Chondrocyte (in vitro differentiated cells): ENCODE results near the gene STRA8. TPM values are rescaled to one million over a fixed set of nuclear protein-coding genes. Genes with fewer than 3 reads are reported as not detected.

ENCODE experiments used
- DNase-seq: peaks from one replicate; pipeline ENCODE4 v3.0.0; 2021; ENCODE audit warnings: mixed read lengths, low spot score
- H3K27ac Mint-ChIP-seq: one replicate; pipeline ENCODE4 v1.8.0; 2021; ENCODE audit warnings: mild to moderate bottlenecking, moderate library complexity, mixed read lengths; ENCODE audit not compliant: unreplicated experiment
- H3K27me3 Mint-ChIP-seq: 2 replicates; pipeline ENCODE4 v1.8.0; 2021; ENCODE audit warnings: low read depth, mixed read lengths
- H3K36me3 Mint-ChIP-seq: 2 replicates; pipeline ENCODE4 v1.8.0; 2021; ENCODE audit warnings: low read depth, mixed read lengths
- H3K4me1 Mint-ChIP-seq: 2 replicates; pipeline ENCODE4 v1.8.0; 2021; ENCODE audit warnings: low read depth, mild to moderate bottlenecking, mixed read lengths
- H3K4me3 Mint-ChIP-seq: one replicate; pipeline ENCODE4 v1.8.0; 2021; ENCODE audit warnings: mild to moderate bottlenecking, moderate library complexity, mixed read lengths; ENCODE audit not compliant: unreplicated experiment
- H3K9me3 Mint-ChIP-seq: 2 replicates; pipeline ENCODE4 v1.8.0; 2021; ENCODE audit warnings: low read depth, mixed read lengths
- total RNA-seq: library from RNA; stranded (reverse); gene quantifications from 3 replicates; pipeline ENCODE4 v1.2.1, GENCODE V29; 2021
- TF ChIP-seq, protein P1 (sequence below): fragments of 200-600 bp; sonication (generic); IDR thresholded peaks from 2 replicates; pipeline ENCODE4 v1.5.0; 2021; ENCODE audit warnings: antibody characterized with exemption, mild to moderate bottlenecking, moderate library complexity

Gene STRA8
- total RNA-seq, 1 donor from 2014 or later, result not detected

GRCh38 chr7:135260930-135261721 is 27.5 kb downstream of the STRA8 start:
- peak overlapping the region; percentile 78 for H3K27ac Mint-ChIP-seq
- no peak overlapping the region for H3K4me3 Mint-ChIP-seq
- H3K36me3 Mint-ChIP-seq, result peaks cover 2% of the 10 kb centered on the region
- H3K9me3 Mint-ChIP-seq, result peaks cover 8% of the 10 kb centered on the region
- H3K27me3 Mint-ChIP-seq, result no peaks in the 10 kb centered on the region
- no peak for DNase-seq
- H3K4me1 Mint-ChIP-seq, result peaks cover 18% of the 10 kb centered on the region
- TF ChIP-seq, protein P1, sequence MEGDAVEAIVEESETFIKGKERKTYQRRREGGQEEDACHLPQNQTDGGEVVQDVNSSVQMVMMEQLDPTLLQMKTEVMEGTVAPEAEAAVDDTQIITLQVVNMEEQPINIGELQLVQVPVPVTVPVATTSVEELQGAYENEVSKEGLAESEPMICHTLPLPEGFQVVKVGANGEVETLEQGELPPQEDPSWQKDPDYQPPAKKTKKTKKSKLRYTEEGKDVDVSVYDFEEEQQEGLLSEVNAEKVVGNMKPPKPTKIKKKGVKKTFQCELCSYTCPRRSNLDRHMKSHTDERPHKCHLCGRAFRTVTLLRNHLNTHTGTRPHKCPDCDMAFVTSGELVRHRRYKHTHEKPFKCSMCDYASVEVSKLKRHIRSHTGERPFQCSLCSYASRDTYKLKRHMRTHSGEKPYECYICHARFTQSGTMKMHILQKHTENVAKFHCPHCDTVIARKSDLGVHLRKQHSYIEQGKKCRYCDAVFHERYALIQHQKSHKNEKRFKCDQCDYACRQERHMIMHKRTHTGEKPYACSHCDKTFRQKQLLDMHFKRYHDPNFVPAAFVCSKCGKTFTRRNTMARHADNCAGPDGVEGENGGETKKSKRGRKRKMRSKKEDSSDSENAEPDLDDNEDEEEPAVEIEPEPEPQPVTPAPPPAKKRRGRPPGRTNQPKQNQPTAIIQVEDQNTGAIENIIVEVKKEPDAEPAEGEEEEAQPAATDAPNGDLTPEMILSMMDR, result no peak

DNA sequence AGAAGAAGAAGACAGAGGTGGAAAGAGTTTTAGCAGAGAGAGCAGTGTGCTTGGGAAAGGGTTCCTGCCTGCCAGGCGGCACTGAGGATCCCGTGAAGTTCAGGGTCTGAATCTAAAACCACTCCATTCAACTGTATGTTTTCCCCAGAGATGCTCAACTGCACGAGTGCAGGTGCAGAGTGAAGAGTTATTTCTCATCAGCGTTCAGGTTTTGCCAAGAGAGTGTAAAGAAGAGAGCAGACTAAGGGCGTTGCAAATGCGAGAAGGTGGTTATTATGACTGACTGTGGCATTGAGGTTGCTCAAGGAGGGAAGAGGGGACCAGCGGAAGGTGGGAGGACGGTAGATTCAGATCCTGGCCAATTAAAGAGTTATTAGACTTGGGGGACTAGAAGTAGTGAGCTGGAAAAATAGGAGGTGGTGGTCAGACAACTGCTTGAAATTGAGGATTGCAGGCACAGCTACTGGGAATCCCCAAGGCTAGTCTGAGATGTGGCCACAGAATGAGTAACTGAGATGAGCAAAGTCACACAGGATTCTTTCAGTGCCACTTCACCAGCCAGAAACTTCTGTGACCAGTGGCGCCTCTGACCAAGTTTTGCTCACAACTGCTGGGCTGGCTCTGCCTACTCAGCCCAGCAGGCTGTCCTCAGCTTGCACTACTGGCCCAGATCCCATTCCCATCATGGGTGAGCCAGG is 29.1 kb downstream of the STRA8 start:
- no peak for DNase-seq
- no peaks in the 10 kb centered on the region for H3K36me3 Mint-ChIP-seq
- peaks cover under 1% of the 10 kb centered on the region for H3K27me3 Mint-ChIP-seq
- H3K9me3 Mint-ChIP-seq, result peaks cover 15% of the 10 kb centered on the region
- H3K4me3 Mint-ChIP-seq, result no peak overlapping the region
- no peak overlapping the region for H3K27ac Mint-ChIP-seq
- H3K4me1 Mint-ChIP-seq, result peaks cover 18% of the 10 kb centered on the region
- TF ChIP-seq, protein P1, result no peak

DNA sequence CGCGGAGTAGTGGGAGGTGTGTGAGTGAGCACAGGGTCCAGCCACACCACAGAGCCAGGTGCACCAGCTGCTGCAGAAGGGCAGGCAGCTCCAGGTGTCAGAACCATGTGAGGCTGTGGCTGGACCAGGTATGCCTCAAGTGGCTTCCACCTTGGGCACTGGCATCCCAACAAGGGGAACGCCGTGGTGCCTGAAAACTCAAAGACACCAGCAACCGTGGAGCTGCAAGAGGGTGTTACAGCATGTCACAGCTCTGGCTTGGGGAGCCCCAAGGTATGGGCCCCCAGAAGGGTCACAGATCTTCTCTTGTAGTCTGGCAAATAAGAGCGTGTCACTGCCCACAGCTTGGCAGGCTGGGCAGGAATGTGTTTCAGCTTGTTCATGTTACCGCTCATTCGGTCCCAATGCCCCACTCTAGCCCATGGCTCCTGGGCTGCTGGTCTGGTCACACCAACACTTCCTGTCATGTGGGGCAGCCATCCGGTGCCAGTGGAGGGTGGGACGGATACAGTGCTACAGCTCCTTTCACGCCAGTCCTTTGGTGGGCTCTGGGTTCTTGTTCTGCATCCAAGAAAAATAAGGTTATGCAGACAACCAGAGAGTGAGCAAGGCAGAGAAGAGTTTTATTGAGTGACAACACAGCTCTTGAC is 29.8 kb downstream of the STRA8 start:
- no peaks in the 10 kb centered on the region for H3K36me3 Mint-ChIP-seq
- H3K9me3 Mint-ChIP-seq, result peaks cover 15% of the 10 kb centered on the region

GRCh38 chr7:135265637-135266036 is 32.0 kb downstream of the STRA8 start:
- peaks cover 15% of the 10 kb centered on the region for H3K9me3 Mint-ChIP-seq
- peaks cover 4% of the 10 kb centered on the region for H3K27me3 Mint-ChIP-seq
- H3K4me3 Mint-ChIP-seq, result no peak overlapping the region
- no peaks in the 10 kb centered on the region for H3K36me3 Mint-ChIP-seq
- no peak for DNase-seq
- H3K4me1 Mint-ChIP-seq, result peaks cover 13% of the 10 kb centered on the region
- H3K27ac Mint-ChIP-seq, result no peak overlapping the region
- TF ChIP-seq, protein P1, result no peak

More for the DNA sequence above, 29.8 kb downstream of the STRA8 start:
- no peak for DNase-seq
- no peak overlapping the region for H3K27ac Mint-ChIP-seq
- H3K4me3 Mint-ChIP-seq, result no peak overlapping the region
- peaks cover 2% of the 10 kb centered on the region for H3K27me3 Mint-ChIP-seq
- peaks cover 18% of the 10 kb centered on the region for H3K4me1 Mint-ChIP-seq
- TF ChIP-seq, protein P1, result no peak

DNA sequence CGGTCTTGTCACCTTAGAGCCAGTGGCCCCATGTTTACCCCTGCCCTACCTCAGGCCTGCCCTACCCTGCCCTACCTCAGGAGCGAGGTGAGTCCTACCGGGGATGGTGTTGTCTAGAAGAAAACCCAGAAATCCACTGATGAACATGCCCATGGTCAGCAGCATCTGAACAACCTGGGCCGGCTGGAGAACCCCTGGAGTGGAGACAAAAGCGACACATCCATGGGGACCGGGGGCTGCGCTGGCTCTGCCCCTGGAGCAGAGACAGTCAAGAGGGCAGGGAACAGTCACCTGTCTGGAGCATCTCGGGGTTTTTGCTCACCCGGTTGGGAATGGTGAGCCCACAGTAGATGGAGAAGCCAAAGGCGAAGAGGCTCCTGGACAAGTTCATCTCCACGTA is 36.3 kb downstream of the STRA8 start:
- DNase-seq, result no peak
- TF ChIP-seq, protein P1, result no peak
- Mint-ChIP-seq H3K4me1 (no peaks in the 10 kb centered on the region), H3K27ac (no peak overlapping the region), H3K36me3 (no peaks in the 10 kb centered on the region), H3K27me3 (peaks cover 4% of the 10 kb centered on the region), H3K4me3 (no peak overlapping the region), H3K9me3 (peaks cover 15% of the 10 kb centered on the region)
